ENCODE measurements around the gene HAL.

HAL gene, protein sequence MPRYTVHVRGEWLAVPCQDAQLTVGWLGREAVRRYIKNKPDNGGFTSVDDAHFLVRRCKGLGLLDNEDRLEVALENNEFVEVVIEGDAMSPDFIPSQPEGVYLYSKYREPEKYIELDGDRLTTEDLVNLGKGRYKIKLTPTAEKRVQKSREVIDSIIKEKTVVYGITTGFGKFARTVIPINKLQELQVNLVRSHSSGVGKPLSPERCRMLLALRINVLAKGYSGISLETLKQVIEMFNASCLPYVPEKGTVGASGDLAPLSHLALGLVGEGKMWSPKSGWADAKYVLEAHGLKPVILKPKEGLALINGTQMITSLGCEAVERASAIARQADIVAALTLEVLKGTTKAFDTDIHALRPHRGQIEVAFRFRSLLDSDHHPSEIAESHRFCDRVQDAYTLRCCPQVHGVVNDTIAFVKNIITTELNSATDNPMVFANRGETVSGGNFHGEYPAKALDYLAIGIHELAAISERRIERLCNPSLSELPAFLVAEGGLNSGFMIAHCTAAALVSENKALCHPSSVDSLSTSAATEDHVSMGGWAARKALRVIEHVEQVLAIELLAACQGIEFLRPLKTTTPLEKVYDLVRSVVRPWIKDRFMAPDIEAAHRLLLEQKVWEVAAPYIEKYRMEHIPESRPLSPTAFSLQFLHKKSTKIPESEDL

DNA sequence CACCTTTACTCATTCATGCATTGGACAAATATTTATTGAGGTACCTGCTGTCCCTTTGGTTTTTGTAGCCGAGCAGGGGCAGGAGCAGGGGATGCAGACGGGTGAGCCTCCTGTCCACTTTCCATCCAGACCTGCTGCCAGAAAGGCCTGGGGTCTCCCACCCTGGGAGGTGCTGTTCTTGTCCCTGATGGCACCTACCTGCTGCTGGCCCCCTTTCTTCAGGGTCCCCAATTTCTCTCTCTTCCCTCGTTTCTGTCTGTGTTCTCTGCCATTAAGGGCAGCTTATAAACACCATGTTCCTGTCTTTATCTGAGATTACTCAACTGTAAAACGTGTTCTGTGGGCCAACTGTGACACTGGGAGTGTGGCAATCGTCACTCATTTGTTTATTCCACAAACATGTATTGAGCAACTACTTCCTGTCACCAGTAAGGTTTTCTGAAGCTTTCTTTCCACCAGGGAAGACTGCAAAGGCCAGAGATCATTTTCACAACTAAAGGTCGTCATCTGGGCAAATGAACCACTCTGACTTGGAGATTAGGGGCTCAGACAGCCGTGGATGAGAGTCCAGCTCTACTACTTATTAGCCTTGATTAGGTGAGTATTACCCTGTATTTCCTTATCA is at the start of gene HAL:
Gene HAL (minus strand): TSS at position 311 of the 625 bp plus-strand sequence. CDS start 434 bp downstream, outside the sequence.
- Histone ChIP-seq H3K4me2 (ENCODE audit: low read depth, low read length) (no peak within 1 kb of the TSS), H3K27ac (ENCODE audit: low read length) (no peak within 1 kb of the TSS), H3K27me3 (replicated peaks; ENCODE audit: insufficient read depth, low read length) (no peaks in the 10 kb centered on the region), H3K9ac (ENCODE audit: low read length) (no peak within 1 kb of the TSS), H3K4me3 (ENCODE audit: low read length) (no peak within 1 kb of the TSS), H3K79me2 (ENCODE audit: low read length) (no peaks in the 10 kb centered on the region), H4K20me1 (ENCODE audit: insufficient read depth, low read length) (no peaks in the 10 kb centered on the region), H3K9me3 (replicated peaks; ENCODE audit: insufficient read depth, low read length) (no peaks in the 10 kb centered on the region), H3F3A (ENCODE audit: insufficient read depth, low read length) (no peaks in the 10 kb centered on the region), H3K9me2 (replicated peaks; ENCODE audit: insufficient read depth, low read length) (no peaks in the 10 kb centered on the region), H2AFZ (ENCODE audit: low read length) (no peak within 1 kb of the TSS), H3K4me1 (ENCODE audit: low read length) (no peaks in the 10 kb centered on the region), H3K36me3 (replicated peaks; ENCODE audit: insufficient read depth, low read length) (no peaks in the 10 kb centered on the region)
- DNase-seq, result no peak
- TF ChIP-seq EZH2 (optimal IDR thresholded peaks at IDR 0.05; ENCODE audit: low read depth, low read length) (no peak), EZH2phosphoT487 (IDR thresholded peaks at IDR 0.05; ENCODE audit: low read length) (no peak)
- TF ChIP-seq, protein P1, sequence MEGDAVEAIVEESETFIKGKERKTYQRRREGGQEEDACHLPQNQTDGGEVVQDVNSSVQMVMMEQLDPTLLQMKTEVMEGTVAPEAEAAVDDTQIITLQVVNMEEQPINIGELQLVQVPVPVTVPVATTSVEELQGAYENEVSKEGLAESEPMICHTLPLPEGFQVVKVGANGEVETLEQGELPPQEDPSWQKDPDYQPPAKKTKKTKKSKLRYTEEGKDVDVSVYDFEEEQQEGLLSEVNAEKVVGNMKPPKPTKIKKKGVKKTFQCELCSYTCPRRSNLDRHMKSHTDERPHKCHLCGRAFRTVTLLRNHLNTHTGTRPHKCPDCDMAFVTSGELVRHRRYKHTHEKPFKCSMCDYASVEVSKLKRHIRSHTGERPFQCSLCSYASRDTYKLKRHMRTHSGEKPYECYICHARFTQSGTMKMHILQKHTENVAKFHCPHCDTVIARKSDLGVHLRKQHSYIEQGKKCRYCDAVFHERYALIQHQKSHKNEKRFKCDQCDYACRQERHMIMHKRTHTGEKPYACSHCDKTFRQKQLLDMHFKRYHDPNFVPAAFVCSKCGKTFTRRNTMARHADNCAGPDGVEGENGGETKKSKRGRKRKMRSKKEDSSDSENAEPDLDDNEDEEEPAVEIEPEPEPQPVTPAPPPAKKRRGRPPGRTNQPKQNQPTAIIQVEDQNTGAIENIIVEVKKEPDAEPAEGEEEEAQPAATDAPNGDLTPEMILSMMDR (IDR thresholded peaks at IDR 0.05; ENCODE audit: low read length), result no peak

DNA sequence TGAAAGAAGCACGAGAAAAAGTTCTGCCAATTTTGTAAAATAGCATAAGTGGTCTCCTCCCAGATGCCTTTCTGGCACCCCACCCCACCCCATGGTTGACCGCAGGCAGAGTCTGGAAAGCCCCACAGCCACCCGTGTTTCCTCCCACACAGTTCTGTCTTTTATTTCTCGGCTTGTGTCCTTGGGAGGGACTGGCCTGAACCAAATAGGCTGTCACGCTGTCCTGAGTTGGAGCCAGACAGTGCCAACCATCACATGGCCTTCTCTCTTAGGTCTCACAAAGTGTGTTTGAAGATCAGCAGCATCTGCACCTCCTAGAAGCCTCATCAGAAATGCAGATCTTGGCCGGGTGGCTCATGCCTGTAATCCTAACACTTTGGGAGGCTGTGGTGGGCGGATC is 49.4 kb upstream of the HAL start:
- H3K9ac ChIP-seq (ENCODE audit: low read length), result no peak overlapping the region
- H3K27ac ChIP-seq (ENCODE audit: low read length), result no peak overlapping the region
- H3K9me3 ChIP-seq (replicated peaks; ENCODE audit: insufficient read depth, low read length), result no peaks in the 10 kb centered on the region
- no peak overlapping the region for H3K4me3 ChIP-seq (ENCODE audit: low read length)
- no peaks in the 10 kb centered on the region for H3K36me3 ChIP-seq (replicated peaks; ENCODE audit: insufficient read depth, low read length)
- peaks cover 25% of the 10 kb centered on the region for H3K4me1 ChIP-seq (ENCODE audit: low read length)
- DNase-seq, result no peak
- H3K4me2 ChIP-seq (ENCODE audit: low read depth, low read length), result no peak overlapping the region
- H3F3A ChIP-seq (ENCODE audit: insufficient read depth, low read length), result peaks cover 7% of the 10 kb centered on the region
- no peaks in the 10 kb centered on the region for H3K9me2 ChIP-seq (replicated peaks; ENCODE audit: insufficient read depth, low read length)
- no peak overlapping the region for H2AFZ ChIP-seq (ENCODE audit: low read length)
- TF ChIP-seq EZH2 (optimal IDR thresholded peaks at IDR 0.05; ENCODE audit: low read depth, low read length) (no peak), EZH2phosphoT487 (IDR thresholded peaks at IDR 0.05; ENCODE audit: low read length) (no peak)
- TF ChIP-seq, protein P1 (IDR thresholded peaks at IDR 0.05; ENCODE audit: low read length), result no peak
- no peaks in the 10 kb centered on the region for H4K20me1 ChIP-seq (ENCODE audit: insufficient read depth, low read length)
- H3K27me3 ChIP-seq (replicated peaks; ENCODE audit: insufficient read depth, low read length), result no peaks in the 10 kb centered on the region
- H3K79me2 ChIP-seq (ENCODE audit: low read length), result no peaks in the 10 kb centered on the region

DNA sequence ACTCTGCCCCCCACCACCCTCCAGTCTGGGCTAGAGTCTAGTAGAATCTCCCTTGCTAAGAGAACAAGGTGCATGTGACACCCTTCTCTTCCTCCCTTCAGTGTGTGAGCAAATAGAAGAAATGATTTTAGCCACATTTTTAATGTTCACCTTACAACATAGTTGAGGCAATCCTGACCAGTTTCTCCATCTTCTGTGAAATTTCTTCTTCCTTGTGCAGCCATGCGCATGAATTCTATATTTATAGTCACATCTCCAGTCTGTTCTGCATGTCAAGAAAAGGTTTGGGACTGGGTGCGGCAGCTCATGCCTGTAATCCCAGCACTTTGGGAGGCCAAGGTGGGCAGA is 48.8 kb upstream of the HAL start:
- Histone ChIP-seq H3K4me2 (ENCODE audit: low read depth, low read length) (no peak overlapping the region), H3K4me3 (ENCODE audit: low read length) (no peak overlapping the region)

More for the DNA sequence above, 48.8 kb upstream of the HAL start:
- no peak for TF ChIP-seq EZH2phosphoT487 (IDR thresholded peaks at IDR 0.05; ENCODE audit: low read length)
- no peak for TF ChIP-seq EZH2 (optimal IDR thresholded peaks at IDR 0.05; ENCODE audit: low read depth, low read length)
- TF ChIP-seq, protein P1 (IDR thresholded peaks at IDR 0.05; ENCODE audit: low read length), result no peak
- Histone ChIP-seq H3K79me2 (ENCODE audit: low read length) (no peaks in the 10 kb centered on the region), H3K27me3 (replicated peaks; ENCODE audit: insufficient read depth, low read length) (no peaks in the 10 kb centered on the region), H3K36me3 (replicated peaks; ENCODE audit: insufficient read depth, low read length) (no peaks in the 10 kb centered on the region), H4K20me1 (ENCODE audit: insufficient read depth, low read length) (no peaks in the 10 kb centered on the region), H3K9me2 (replicated peaks; ENCODE audit: insufficient read depth, low read length) (no peaks in the 10 kb centered on the region), H3F3A (ENCODE audit: insufficient read depth, low read length) (peaks cover 7% of the 10 kb centered on the region), H3K4me1 (ENCODE audit: low read length) (peaks cover 25% of the 10 kb centered on the region), H3K27ac (ENCODE audit: low read length) (no peak overlapping the region), H3K9me3 (replicated peaks; ENCODE audit: insufficient read depth, low read length) (no peaks in the 10 kb centered on the region), H3K9ac (ENCODE audit: low read length) (no peak overlapping the region), H2AFZ (ENCODE audit: low read length) (no peak overlapping the region)
- no peak for DNase-seq
